GM18508 (cell line): ENCODE results near the gene ATG13.
A peak's percentile ranks its signal among the peaks of the same experiment; 100 is the strongest.
"Not testable (repeated sequence)": the region's sequence is repeated elsewhere in the genome, so short reads cannot be mapped to it uniquely, and the experiment has no call there.

Source experiments
- ATAC-seq: cut with Tn5 transposase; IDR thresholded peaks from one replicate; pipeline ENCODE4 v1.9.1; 2021; ENCODE audit warnings: moderate number of reproducible peaks; ENCODE audit not compliant: insufficient read depth, unreplicated experiment

The ATG13 gene

DNA sequence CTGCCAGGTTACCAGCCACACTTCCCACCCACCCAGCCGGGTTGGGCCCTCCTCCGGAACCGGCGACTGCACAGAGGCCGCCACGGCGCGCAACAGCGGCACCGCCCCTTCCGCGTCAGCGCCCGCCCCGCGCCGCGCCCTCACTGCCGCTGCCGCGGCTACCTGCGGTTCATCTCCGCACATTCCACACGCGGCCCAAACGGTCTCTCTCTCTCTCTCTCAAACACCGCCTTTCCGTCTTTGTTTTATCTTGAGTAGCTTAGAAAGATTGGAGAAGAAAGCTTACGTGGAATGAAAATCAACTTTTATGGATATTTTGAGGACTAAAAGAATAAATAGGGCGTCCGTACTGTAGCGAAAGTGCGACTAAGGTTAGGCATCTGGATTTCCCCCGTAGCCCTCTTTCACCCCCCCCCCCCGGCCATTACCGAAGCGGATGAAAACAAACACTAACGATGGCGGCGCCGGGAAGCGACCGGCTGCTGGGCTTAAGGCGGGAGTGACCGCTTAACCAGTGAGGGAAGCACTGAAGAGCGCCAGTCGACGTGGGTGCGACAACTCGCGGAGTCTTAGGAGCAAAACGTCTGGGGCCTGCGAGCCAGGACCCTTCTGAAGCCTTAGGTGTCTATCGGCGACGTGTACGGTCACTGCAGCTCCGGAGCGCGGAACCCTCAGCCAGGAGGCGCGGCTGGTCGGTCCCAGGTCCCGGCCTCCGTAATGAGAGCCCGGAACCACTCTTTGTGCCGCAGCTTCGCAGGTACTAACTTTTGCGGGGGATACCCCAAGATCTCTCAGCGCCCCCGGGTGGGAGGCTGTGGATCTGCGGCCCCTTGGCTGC lies at the start of gene ATG13, which contains the start of gene HARBI1:
TSS of gene ATG13 (plus strand) at position 420 of the 838 bp plus-strand sequence. CDS start 26,739 bp downstream, outside the sequence.
TSS of gene HARBI1 (minus strand) at position 94 of the 838 bp plus-strand sequence. CDS start 990 bp downstream, outside the sequence.
- peak; percentile 73 for ATAC-seq

DNA sequence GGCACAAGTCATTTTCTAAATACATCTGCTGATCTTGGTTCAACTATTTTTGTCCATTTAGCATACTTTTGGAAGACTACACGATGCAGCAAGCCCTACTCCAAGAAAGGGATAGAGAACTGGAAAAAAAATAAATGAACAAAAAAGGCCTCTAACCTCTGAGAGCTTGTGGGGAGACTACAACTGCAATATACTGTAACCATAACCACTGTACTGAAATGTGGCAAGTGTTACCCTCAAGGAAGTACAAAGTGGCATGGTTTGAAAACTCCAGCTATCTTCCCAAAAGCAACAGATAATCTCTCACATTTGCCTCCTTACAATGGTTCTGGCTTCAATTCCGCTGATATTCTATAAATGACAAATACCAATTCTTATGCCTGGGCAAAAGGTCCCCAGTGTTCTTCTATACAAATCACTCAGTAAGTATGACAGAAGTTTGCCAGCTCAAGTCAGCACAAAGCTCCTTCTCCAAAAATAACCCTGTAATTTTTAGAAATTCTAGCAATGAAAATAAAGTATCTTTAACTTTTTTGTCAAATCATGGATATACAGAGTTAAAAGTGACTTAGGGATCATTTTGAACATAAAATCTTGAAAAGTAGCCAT lies 46.5 kb upstream of the ATG13 start:
- ATAC-seq: no peak

DNA sequence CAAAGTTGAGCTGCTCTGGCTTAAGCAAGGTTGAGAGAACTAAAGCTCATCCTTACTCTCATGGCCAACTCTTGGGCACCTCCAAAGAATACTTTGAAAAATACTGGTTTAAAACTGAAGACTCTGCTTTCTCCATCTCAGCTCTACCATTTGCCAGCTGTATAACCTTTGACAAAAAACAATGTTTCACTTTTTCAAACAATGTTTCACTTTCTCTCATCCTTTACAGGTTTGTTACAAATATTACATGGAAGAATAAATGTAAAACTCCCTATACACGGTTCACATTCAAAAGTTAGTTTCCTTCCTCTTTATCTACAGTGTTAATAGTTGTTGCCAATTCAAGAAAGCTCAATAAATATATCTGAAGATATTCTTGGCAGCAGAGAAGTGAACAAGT lies 42.7 kb upstream of the ATG13 start:
- ATAC-seq: no peak

DNA sequence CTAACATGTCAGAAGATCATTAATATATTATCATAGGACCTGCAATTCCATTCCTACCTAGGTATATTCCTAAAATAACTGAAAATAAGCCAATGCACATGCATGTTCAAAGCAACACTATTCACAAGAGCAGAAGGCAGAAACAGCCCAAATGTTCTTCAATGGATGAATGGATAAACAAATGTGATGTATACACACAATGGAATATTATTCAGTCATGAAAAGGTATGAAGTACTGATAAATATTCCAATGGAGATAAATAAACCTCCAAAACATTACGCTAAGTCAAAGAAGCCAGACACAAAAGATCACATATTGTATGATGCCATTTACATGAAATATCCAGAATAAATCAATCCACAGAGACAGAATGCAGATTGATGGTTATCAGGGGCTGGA lies 40.3 kb upstream of the ATG13 start:
- ATAC-seq: no peak

DNA sequence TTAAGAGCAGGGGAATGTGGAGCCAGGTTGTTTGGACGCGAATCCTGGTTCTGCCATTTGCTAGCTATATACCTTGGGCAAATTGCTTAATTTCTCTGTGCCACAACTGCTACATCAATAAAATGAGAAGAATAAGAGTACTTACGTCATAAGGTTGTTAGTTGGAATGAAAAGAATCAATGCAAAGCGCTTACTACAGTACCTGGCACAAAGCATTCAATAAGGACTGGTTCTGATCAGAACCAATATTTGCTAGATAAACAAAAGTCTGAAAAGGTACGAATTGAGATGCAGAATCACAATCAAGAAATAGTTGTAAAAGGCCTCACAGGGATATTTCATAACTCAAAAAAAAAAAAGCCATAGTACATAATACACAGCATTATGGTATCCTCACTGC lies 34.8 kb upstream of the ATG13 start:
- no peak for ATAC-seq

DNA sequence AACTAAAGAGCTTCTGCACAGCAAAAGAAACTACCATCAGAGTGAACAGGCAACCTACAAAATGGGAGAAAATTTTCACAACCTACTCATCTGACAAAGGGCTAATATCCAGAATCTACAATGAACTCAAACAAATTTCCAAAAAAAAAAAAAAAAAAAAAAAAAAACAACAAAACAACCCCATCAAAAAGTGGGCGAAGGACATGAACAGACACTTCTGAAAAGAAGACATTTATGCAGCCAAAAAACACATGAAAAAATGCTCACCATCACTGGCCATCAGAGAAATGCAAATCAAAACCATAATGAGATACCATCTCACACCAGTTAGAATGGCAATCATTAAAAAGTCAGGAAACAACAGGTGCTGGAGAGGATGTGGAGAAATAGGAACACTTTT lies 33.8 kb upstream of the ATG13 start:
- not testable (repeated sequence) for ATAC-seq

DNA sequence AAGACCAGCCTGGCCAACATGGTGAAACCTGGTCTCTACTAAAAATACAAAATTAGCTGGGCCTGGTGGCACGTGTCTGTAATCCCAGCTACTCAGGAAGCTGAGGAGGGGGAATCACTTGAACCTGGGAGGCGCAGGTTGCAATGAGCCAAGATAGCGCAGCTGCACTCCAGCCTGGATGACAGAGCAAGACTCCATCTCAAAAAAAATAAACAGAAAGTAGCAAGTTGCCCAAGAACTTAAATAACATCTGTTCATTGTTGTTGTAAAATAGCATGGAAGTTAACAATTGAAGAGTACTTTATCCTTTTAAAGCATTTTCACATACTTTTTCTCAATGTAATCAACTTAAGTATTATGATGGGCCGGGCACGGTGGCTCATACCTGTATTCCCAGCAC lies 29.2 kb upstream of the ATG13 start:
- no peak for ATAC-seq

DNA sequence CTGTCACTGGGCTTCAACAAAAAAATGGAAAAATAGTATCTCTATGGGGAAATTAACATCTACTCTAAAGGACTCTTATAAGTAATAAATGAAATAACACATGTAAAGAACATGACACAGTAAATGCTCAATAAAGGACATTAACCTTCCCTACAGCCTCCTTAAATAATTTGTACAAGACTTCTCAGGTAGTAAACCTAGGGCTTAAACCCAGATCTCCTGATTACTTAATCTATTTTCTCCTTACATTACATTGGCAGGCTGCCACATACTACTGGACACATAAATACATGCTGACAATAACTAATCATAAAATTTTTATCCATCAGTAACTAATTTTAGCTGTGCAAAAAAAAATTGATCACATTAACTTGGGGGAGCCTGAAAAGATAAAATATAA lies 28.4 kb upstream of the ATG13 start:
- no peak for ATAC-seq

DNA sequence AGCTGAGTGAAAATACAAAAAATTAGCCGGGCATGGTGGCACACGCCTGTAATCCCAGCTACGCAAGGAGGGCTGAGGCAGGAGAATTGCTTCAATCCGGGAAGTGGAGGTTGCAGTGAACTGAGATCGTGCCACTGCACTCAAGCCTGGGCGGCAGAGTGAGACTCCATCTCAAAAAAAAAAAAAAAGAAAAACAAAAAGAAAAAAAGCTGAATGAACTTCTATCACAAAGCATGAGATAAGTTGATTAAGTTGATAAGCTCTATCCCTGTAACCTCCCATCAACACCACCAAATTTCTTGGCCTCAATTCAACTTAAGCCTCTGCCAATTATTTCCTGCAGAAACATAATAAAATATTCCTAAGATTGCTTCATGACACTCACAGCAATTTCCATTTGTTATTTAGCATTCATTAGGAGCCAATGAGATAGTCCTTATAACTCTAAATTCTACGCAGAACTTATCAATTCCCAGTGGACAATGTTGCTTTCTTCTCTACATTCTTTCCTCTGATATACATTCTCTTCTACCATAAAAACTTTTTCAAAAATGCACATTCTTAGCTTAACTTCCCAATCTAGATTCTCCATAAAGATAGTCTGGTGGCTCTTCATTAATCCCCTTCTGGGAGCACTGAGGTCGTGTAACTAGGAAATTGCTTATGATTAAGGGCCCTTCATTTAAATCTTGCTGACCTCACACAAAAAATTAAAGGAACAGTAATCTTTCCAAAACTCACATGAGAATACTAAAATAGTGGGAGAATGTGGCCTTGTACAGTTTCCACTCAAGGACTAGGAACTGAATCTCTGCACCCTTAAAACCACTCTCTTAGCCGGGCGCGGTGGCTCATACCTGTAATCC lies 26.4 kb upstream of the ATG13 start:
- no peak for ATAC-seq

DNA sequence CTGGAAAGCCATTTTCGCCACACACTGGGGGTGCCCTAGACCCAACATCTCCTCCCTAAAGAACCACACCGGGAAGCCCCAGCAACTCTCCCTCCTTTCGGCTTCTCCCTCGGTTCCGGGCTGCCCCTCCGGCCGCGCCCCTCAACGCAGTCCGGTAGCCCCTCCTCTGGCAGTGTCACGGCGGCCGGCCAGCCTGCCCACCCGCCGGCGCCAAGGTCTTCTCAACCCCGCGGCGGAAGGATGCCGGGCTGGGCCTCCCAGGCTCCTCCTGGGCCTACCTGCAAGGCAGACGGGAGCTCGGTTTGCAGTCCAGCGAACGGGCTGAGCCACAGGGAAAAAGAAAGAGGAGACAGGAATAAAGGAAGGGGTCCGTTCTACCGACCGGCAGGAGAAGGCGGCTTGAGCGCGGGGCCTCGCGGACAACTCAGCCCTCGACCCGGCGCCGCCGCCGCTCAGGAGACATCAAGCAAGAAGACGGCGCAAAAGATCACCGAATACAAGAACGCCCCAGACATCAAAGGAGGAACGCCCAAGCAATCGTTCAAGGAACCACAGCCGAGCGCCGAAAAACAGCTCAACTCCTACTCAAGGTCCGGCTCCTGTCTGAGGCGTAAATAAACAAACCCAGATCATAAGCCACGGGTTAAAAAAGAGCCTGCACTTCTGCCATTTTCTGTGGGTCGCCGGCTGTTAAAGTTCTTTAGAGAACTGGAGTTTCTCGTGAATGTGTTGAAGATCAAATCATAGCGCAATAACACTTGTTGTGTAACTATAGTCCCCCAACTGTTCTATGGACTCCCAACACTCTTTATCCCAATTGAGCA lies 23.6 kb upstream of the ATG13 start, which contains the start of gene AMBRA1:
TSS of gene AMBRA1 (minus strand) at position 474 of the 824 bp plus-strand sequence. CDS start 45,643 bp downstream, outside the sequence.
- no peak for ATAC-seq

DNA sequence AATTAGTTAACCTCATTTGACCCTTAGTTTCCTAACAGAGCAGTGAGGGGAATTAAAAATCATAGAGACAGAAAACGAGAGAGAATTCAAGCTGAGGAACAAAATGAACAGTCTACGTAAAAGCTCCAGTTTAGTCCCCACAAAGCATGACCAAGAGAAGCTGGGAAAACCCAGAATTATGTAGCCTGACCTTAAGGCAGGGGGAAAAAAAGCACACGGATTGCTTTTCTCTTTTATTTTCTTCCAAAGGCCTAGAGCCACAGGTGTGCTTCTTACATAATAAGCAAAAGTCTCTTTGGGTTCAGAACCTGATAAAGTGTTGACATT lies 23.0 kb upstream of the ATG13 start:
- no peak for ATAC-seq

DNA sequence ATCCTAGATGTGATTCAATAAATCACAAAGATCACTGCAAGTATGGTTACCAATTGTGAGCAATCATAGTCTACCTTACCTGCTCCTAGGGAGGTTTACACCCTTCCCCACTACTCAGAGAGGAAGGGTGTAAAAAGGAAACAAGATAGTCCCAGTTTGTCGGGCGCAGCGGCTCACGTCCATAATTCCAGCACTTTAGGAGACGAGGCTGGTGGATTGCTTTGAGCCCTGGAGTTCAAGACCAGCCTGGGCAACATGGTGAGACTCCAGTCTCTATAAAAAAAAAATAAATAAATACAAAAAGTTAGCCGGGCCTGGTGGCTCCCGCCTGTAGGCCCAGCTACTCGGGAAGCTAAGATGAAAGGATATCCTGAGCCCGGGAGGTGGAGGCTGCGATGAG lies 22.6 kb upstream of the ATG13 start:
- ATAC-seq: no peak

DNA sequence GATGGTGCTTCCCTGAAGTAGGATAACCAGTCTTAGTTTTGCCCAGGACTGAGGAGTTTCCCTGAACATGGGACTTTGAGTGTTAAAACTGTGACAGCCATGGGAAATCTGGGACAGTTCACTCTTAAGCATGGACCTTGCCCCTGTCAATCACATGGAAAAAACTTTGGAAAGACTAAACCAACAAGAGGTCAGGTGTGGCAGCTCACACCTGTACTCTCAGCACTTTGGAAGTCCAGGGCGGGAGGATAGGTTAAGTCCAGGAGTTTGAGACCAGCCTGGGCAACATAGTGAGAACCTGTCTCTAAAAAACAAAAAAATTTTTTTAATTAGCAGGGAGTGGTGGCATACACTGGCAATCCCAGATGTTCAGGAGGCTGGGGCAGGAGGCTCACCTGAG lies 20.2 kb upstream of the ATG13 start:
- ATAC-seq: no peak

DNA sequence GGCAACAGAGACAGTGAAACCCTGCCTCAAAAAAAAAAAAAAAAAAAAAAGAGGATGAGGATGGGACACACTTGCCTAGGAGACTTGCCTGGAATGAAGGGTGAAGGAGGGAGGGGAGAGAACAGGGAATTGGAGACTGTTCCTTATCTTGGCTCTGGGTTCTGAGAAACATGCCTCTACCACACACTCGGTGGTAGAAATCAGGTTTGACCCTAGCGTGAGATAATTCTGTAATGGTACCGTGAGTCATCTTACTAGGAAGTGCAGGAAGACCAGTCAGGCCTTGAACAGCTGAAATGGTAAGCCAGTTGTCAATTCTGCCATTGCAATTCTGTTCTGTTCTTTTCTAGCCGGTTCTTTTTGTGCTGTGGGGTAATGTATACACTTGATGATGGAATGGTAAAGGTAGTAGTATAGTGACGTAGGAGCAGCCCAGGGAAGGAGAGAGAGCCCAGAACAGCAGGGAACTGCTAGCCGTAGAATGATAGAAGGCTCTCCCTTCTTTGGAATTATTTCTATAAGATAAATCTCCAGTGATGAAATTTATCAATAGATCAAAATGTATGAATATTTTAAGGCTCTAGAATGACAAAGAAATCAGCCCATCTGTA lies 19.6 kb upstream of the ATG13 start:
- ATAC-seq: no peak

DNA sequence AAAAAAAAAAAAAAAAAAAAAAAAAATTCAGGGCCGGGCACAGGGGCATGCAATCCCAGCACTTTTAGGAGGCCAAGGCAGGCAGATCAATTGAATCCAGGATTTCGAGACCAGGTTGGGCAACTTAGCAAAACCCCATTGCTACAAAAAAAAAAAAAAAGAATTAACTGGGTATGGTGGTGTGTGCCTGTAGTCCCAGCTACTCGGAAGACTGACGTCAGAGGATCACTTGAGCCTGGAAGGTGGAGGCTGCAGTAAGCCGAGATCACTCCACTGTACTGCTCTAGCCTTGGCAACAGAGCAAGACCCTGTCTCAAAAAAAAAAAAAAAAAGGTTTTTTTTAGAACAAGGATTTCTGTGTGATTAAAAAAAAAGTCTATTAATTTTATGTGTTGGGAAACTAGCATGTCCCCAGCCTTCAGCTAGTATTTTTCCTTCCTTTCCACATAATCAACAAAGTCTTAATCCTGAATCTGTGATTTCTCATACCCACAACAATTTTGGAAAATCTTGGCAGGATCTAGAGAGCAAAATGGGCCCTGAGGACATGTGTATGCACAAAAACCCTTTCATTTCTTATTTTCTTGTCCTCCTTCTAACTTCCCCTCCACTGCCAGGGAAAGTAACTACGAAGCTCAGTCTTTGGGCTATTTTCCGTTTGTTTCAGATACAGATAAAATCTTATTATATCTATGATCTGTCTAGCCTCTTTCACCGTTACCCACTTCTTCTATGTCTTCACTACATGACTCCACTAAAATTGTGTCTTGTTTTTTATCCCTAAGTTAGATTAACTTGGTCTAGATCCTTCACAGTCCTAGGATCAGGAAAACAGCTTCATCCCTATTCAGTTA lies 17.8 kb upstream of the ATG13 start:
- ATAC-seq: no peak

DNA sequence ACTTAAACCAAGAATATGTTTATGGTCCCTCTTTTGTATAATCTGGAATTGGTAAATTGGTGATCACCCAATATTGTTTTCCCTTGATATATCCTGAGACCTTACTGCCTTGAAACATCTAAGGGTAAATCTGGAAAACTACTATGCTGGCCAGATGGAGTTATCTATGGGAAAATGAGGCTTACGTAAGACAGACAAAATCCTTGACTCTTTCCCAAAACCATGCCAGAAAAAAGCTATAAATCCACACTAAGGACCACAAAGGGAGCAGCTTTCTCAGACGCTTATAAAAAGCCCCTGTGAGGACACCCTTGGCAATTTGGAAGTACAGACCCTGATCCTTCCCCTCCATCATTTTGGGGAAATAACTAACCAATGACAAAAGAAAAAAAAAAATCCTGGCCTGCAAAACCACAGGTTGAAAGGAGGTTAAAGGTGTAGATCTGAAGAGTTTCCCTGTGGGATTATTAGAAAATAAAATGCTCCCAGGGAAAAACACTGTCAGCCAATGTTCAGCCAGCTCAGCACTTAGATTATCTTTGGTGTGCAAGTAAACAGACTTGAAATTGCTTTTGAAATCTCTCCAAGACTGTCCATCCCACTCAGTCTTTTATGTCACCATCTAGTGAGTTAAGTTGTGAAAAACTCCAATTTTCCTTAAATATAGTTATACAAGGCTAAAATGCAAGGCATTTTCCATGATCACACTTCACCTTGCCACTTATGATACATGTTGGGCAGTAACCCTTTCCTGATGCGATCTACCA lies 17.0 kb upstream of the ATG13 start:
- no peak for ATAC-seq

DNA sequence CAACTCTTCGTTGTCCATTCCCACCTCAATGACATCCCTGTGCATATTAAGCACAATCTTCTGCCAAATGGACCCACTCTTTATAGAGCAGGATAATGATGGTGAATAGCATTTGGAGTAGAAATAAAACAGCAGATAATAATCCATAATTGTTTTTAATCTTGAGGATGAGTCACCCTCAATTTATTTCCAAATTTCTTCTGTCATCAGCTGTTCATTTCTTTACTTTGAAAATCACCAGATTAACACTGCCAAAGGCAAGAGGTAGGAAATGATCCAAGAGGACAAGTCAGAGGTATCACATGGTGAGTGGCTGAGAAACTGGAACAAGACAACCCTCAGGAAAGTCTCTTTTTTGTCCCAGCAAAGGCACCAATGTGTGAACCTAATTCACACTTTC lies 16.2 kb upstream of the ATG13 start:
- ATAC-seq: no peak

DNA sequence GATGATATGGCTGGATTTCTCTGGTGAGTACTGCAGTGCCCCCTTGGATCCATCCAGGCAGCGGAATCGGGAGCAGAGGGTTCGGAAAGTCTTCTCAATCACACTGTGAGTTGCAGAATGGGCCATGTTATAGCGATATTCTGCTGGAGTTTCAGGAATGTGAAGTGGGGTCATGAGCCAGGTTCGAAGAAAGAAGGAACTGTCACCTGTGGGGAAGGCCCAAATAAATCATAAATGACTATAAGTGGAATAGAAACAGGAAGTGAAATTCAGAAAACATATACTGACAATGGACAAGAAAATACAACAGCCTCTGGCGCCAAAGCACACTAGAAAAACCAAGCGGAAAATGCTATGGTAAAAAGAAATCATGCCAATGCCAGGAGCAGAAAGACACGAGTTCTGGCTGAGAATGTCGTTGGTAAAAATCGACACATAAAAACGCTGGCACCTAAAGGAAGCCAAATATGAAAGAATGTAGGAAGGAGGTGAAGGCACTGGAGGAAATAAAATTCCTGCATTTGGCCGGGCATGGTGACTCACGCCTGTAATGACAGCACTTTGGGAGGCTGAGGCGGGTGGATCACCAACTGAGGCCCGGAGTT lies 13.5 kb upstream of the ATG13 start:
- ATAC-seq: no peak
